UCSD-AML1 (cell line): Measurements from ENCODE around the gene NAT9.
A peak's percentile ranks its signal among the peaks of the same experiment; 100 is the strongest.

Experiments
- DNase-seq: peaks from one replicate; lab custom pipeline; 2025; ENCODE audit not compliant: unreplicated experiment; lab: John Stamatoyannopoulos, UW

The NAT9 gene, protein sequence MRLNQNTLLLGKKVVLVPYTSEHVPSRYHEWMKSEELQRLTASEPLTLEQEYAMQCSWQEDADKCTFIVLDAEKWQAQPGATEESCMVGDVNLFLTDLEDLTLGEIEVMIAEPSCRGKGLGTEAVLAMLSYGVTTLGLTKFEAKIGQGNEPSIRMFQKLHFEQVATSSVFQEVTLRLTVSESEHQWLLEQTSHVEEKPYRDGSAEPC

GRCh38 chr17:74776044-74776962 is at the start of gene NAT9:
TSS of gene NAT9 (minus strand) at chr17:74776345. CDS start at chr17:74775698, 647 bp downstream.
- DNase-seq: peak; percentile 99

DNA sequence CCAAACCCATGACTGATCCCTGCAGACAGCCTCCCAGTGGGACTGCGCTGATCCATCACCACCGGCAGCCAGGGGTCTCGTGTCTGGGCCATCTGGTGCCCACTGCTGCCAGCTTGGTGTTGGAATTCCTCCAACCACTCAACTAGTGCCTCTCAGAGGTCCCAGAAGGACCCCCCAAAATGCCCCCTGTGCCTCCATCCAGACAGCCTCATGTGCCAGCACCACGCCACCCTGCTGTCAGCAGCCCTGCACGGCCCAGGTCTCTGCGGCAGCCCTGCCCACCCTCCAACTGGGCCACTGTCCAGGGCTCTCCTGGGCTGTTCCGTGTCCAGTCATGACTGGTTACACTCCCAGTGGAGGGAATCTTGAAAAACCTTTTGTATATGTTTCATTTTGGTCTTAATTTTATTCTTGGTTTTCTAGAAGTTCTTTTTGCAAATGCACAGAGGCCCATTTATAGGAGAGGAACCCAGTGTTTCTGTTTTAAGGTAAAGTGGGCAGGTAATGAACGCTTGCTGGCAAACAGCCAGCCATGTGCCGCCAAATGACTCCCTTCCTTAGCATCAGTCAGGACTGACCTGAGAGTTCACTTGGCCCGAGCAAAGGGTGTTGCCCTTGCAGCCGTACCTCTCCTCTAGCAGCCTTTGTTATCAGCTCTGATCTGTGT is 48.9 kb upstream of the NAT9 start:
- DNase-seq: no peak

- DNase-seq: no peak
These were observed 46.8 kb upstream of the NAT9 start for GRCh38 chr17:74822939-74823367.

DNA sequence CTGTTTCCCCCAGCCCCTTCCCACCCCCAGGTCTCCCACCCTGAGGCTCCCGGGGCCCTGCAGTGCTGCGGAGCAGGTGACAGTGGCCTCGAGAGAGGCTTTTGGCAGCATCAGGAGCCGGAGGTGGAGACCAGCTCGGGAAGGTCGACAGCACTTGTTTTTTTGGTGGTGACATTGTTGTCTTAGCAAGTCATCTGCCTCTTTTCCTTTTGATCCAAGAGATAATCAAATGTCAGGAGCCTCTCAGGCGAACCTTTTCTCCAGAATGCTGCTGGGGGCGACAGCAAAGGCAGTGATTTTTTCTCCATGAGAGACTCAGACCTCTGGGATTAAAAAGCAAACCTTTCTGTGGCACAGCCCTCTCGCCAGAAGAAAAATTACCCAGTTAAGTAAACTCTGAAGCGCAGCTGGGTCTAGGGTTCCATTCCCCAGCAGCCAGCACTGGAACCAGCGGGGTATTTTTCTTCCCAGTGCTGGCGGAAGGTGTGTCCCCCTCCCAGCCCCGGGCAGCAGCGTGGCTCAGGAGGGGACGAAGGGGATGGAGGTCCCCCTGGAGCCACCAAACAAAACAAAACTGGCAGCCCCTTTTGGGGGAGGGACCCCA is 46.3 kb upstream of the NAT9 start:
- DNase-seq: no peak

GRCh38 chr17:74821655-74822334 is 45.6 kb upstream of the NAT9 start:
- no peak for DNase-seq

DNA sequence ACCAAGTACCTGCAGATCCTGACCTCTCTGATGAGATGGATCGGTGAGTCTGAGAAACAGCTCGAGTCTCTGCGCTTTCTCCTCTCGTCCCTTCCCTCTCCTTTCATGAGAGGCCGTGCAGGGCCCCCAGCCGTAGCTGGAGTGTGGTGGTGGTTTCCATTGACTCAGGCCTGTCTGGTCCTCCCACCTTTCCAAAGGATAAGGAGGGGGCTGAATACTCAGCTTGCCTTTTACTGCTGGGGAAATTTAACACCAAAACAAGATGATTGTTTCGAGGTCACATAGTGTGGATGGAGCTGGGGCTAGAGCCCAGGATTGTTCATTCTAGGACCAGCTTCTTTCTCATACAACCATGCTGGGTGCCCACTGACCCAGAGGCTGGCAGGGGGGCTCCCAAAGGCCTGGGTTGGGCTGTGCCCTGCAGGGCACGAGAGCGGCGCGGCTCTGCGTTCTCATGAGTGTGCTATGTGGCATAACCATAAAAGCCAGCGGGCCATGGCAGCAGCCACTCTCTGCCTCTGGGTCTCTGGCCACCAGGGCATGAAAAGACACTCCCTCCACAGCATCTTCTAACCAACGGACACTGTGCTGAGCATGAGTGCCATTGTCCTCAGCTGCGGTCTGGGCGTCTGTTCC is 43.8 kb upstream of the NAT9 start:
- DNase-seq: no peak

DNA sequence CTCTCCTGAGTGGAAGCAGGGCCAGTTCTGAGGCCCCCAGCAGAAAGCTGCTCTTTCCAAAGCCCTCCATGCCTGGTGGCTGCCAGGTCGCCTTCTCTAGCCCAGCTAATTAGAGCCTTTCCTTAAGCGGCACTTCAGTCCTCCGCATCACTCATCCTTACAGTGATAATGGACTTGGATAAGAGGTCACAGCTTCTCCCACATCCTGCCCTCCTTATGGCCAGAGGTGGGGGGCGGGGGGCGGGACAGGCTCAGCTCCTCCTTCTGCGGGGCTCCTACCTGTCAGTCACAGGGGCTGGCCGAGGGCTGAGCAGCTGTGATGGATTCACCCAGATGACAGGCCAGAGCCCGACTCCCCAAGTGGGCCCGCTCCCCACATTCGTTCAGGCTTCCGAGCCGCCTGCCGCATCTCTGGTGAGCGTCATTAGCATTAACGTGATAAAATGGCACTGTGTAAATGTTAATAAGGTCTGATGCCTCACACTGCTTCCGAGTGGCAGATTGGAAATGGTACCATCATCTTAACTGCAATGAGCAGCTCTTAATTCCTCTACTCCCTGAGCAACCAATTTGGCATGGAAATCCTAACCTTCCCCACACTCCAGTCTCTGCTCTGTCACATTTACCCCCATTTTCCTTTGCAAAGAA is 42.3 kb upstream of the NAT9 start:
- no peak for DNase-seq

- DNase-seq: no peak
These were observed 40.9 kb upstream of the NAT9 start for GRCh38 chr17:74816905-74817620.

DNA sequence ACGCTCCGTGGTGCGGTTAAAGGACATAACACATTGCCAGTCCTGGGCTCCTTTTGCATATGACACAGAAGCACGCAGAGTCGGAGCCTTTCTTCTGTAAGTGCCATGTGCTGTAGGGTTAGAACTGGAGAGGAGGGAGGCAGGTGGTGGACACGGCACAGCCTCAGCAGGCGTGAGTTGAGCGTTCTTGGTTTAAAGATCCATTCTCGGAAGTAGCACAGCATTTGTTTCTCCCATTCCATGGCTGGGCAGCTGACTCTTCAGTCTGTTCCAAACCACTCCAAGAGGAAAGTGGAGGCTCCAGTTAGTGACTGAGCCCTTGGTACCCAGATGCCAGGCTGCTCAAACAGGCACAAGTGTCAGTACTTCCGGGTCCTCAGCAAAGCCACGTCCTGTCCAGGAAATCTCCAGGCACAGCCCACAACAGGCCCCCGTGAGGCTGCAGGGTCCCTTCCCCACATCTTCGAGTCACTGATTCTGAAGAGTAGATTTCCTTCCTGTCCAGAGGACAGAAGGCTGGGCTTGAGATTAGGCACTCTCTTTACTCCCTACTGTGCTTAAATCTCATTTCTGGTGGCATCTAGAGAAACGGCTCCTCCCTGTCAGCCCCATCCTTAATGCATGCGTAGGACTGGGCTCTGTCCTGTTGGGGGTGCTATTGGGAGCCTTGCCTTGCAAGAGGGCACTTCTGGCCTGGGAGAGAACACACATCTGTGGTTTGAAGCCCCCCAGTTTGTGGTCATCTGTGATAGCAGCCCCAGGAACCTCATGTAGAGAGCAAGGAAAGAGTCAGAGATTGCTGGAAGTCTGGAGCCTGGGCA is 39.6 kb upstream of the NAT9 start:
- peak; percentile 63 for DNase-seq

DNA sequence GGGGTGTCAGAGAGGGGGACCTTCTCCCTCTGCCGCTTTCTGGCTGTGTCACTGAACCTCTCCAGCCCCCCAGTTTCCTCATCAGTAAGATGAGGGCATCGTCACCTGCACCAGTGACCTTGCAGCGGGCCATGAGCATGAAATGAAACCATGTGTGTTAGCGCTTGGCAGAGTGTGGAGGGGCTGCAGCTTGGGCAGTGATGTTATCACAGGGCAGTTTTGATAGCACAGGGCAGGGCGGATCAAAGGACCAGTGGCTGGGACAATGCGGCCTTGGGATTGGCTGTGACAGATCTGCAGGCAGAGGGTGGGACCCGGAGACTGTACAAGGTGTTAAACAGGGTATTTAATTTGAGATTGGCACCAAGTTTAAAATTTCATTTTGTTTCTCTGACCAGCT is 38.9 kb upstream of the NAT9 start:
- no peak for DNase-seq

DNA sequence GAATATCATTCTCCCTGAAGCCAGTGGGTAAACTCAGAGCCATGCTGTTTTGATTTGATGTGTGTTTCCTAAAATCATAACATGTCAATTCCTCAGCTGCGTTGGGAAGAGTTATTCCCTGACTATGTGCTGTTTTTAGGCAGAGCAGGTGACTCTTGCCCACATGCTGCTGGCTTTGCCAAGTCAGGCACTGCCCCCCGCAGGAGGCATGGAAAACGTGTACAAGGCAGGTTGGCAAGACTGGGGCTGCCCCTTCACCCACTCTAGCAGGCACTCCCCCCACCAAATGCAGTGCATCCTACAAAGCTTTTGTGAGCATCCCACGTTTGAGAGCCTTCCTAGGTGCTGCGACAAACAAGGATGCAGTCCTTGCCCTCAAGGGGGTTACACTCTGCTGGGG is 38.3 kb upstream of the NAT9 start:
- DNase-seq: peak; percentile 20

DNA sequence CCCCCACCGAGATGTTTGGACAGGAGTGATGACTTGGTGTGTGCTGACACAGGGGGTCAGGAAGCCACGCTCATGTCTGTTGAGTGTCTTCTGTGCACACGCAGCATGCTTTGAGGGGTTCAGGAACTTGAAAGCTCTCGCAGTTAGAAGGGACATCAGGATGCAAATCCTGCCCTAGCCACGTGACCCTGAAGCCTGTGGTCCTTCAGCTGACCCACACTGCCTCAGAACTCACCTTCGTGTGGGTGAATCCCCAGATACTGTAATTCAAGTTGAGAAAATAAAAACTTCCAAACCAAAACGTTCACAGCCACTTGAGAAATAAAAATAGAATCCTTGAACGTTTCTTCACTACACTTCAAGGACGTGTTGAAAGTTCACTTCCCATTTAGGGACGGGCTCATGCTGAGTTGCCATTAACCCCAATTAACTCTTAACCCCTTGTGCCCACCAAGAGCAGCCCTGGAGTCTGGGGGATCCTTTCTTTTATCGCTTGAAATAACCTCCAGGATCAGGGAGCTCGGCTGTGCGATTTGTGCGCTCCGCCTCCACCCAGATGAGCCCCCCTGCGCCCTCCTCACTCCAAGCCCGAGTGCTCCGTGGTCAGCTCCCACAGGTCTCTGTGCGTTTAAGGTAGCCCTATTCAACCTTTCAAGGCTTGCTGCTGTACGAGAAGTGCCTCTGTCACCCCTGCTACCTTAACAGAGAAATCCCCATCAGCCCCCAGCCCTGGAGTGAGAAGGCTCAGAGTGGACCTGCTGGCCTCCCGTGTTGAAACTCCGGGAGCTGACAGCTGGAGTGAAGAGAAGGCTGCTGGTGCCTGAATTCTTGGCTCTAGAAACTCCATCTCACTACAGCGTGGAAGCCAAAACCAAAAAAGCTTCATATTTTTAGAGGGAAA is 36.2 kb upstream of the NAT9 start:
- peak; percentile 20 for DNase-seq

DNA sequence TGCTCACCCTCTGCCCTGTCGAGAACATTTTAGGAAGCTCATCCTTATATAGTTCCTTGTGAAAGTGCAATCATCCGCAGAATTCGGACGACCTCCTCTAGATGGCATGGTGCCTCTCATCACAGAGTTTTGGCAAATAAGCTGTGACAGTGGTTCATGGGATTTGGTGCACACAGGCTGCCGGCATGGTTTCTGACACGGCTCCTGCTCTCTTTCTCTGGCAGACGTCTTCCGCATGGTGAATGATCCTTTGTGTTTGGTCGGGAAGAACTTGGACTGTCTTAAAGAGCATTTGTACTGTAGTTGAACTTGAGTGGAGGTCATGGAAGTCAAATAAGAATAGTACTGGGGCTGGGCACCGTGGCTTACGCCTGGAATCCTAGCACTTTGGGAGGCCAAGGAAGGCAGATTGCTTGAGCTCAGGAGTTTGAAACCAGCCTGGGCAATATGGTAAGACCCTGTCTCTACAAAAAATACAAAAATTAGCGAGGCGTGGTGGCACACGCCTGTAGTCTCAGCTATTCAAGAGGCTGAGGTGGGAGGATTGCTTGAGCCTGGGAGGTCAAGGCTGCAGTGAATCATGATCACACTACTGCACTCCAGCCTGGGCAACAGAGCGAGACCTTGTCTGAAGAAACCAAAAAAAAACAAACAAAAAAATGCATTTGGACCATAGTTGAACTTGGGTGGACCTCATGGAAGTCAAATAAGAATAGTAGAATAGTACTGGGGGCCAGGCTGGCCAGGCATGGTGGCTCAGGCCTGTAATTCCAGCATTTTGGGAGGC is 34.7 kb upstream of the NAT9 start:
- DNase-seq: no peak

DNA sequence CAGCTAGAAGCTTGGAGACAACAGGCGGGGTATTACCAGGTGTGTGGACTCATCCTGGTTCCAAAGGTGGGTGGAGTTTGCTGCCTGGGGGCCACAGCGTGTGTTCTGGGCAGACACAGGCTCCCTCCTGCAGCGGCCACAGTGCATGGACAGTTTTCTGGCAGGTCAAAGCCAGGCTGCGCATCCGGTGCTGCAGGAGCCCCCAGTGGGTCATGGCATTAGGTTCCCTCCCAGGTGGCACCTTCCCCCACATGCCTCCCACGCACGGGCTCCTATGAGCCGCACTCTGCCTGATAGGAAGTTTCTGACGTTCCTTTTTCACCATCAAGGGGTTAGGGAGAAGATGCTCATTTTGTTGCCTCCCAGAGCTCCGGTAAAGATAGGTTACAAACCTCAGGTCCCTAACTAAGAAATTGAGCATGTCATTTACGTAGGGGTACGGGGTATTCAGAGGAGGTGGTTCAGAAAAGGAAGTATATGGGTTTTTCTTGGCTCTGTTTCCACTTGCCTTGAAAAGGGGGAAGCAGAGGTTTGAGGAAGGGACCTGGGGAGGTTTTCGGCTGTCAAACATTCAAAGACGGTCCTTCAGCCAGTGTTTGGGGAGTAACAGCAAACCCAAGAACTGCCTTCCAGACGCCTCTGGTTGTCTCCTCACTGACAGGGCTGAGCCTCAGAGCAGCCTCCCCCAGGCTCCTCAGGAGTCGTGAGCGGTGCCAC is 32.7 kb upstream of the NAT9 start:
- peak; percentile 28 for DNase-seq

DNA sequence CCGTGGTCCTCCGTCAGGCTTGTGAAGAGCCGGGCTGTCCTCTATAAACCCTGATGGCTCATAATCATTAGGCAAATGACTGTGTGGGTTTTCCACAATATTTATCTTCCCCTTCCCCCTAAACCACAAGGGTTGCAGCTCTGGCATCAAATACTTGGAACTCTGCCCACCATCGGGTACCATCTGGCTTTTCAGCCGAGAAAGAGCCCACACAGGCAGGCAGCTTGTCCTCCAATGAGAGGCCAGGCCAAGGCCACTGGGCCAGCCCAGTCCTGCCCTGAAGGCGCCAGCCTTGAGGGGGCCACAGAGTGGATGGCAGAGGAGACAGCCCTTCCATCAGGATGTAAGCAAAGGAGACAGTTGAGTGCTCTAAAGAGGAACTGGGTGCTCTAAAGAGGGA is 31.8 kb upstream of the NAT9 start:
- peak; percentile 18 for DNase-seq

GRCh38 chr17:74807441-74807840 is 31.3 kb upstream of the NAT9 start:
- no peak for DNase-seq
